SH-SY5Y (cell line): ENCODE results near the gene BIRC2.

ENCODE experiments used
- GATA2 ChIP-seq: IDR thresholded peaks from 2 replicates; pipeline ENCODE4 v1.6.1; 2011; ENCODE audit warnings: mild to moderate bottlenecking, low read depth, low read length
- GATA3 ChIP-seq: IDR thresholded peaks from 2 replicates; pipeline ENCODE4 v1.6.1; 2011; ENCODE audit warnings: low read depth, mild to moderate bottlenecking, low read length, moderate library complexity

The BIRC2 gene

GRCh38 chr11:102317099-102317767, 29.8 kb upstream of the BIRC2 start, which contains the start of gene BIRC3:
BIRC3 (plus strand) TSS chr11:102317484; CDS start chr11:102324510, 7,026 bp downstream.
- TF ChIP-seq GATA3 (no peak), GATA2 (no peak)

DNA sequence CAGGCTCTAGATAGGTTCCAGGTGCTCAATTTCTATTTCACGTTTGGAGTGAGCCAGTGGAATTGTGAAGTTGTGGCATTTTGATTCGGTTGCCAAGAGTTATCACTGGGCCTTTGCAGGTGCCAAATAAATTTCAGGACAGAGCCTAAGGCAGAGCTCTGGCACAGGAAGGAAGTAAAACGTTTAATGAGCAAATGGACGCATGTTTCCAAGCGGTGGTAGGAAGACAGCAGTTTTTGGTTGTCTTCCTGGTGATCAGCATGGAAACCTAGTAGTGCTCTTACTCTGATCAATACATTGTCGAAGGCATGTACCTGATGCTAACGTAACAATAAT, 29.3 kb upstream of the BIRC2 start:
- TF ChIP-seq GATA3 (no peak), GATA2 (no peak)

GRCh38 chr11:102318469-102318868, 28.5 kb upstream of the BIRC2 start:
- no peak for TF ChIP-seq GATA2
- TF ChIP-seq GATA3 = no peak

GRCh38 chr11:102319544-102319943, 27.5 kb upstream of the BIRC2 start:
- no peak for TF ChIP-seq GATA3
- TF ChIP-seq GATA2 = no peak

DNA sequence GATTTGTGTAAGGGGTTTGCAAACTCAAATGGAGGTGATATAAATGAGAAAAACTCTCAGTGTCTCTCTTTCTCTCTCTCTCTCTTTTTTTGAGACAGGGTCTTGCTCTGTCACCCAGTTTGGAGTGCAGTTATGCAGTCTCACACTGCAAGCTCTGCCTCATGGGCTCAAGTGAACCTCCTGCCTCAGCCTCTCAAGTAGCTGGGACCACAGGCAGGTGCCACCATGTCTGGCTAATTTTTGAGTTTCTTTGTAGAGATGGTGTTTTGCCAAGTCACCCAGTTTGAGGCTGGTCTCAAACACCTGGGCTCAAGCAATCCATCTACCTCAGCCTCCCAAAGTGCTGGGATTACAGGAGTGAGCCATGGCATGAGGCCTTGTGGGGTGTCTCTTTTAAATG, 26.8 kb upstream of the BIRC2 start:
- TF ChIP-seq GATA2 (no peak), GATA3 (no peak)

GRCh38 chr11:102320679-102321078, 26.3 kb upstream of the BIRC2 start:
- no peak for TF ChIP-seq GATA2
- TF ChIP-seq GATA3 = no peak

GRCh38 chr11:102322560-102322959, 24.5 kb upstream of the BIRC2 start:
- no peak for TF ChIP-seq GATA3
- no peak for TF ChIP-seq GATA2

- TF ChIP-seq GATA3 (no peak), GATA2 (no peak)
Measured at GRCh38 chr11:102323542-102324251, 23.3 kb upstream of the BIRC2 start.

DNA sequence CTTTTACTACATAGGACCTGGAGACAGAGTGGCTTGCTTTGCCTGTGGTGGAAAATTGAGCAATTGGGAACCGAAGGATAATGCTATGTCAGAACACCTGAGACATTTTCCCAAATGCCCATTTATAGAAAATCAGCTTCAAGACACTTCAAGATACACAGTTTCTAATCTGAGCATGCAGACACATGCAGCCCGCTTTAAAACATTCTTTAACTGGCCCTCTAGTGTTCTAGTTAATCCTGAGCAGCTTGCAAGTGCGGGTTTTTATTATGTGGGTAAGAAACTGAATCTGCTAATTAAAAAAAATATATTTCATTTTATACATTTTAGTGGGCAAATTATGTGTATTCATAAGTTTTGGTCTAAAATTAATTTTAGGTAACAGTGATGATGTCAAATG, 21.9 kb upstream of the BIRC2 start:
- TF ChIP-seq GATA2 = no peak
- no peak for TF ChIP-seq GATA3

- no peak for TF ChIP-seq GATA3
- no peak for TF ChIP-seq GATA2
Measured at GRCh38 chr11:102328748-102329147, 18.3 kb upstream of the BIRC2 start.

- TF ChIP-seq GATA2 (no peak), GATA3 (no peak)
Measured at GRCh38 chr11:102330231-102330630, 16.8 kb upstream of the BIRC2 start.

- TF ChIP-seq GATA2 (no peak), GATA3 (no peak)
Measured at GRCh38 chr11:102331341-102331740, 15.7 kb upstream of the BIRC2 start.

- no peak for TF ChIP-seq GATA3
Measured at GRCh38 chr11:102332611-102332994, 14.4 kb upstream of the BIRC2 start.

- TF ChIP-seq GATA2 = no peak
- no peak for TF ChIP-seq GATA3
Measured at GRCh38 chr11:102338479-102339010, 8.5 kb upstream of the BIRC2 start.

- TF ChIP-seq GATA3 (no peak), GATA2 (no peak)
Measured at GRCh38 chr11:102341844-102342318, 5.1 kb upstream of the BIRC2 start.

- no peak for TF ChIP-seq GATA3
- TF ChIP-seq GATA2 = no peak
Measured at GRCh38 chr11:102343809-102344208, 3.2 kb upstream of the BIRC2 start.
